COR-L47 (cell line): Measurements from ENCODE around the gene PRKCA.

Experiments used
- DNase-seq: peaks from one replicate; lab custom pipeline; 2025; lab: John Stamatoyannopoulos, UW

The PRKCA gene

GRCh38 chr17:66547151-66547865 is 244.9 kb downstream of the PRKCA start:
- no peak for DNase-seq

GRCh38 chr17:66548158-66548557 is 245.7 kb downstream of the PRKCA start:
- no peak for DNase-seq

DNA sequence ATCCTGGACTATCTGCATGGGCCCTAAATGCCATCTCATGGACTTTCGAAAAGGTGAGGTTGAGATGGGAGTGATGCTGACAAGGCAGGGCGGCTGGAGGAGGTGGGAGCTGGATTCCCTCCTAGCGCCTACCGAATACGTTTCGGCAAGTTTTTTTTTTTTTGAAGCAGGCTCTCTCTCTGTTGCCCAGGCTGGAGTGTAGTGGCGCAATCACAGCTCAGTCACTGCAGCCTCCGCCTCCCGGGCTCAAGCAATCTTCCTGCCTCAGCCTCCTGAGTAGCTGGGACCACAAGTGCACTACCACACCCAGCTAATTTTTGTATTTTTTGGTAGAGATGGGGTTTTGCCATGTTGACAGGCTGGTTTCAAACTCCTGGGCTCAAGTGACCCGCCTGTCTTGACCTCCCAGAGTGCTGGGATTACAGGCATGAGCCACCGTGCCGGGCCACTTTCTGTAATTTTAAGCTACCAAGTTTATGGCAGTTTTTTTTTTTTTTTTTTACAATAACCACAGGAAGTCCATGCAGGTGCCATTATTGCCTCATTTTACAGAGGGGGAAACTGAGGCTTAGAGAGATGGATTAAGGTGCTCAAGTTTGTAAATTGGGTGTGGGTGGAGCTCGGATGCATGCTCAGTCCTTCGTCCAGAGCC is 246.4 kb downstream of the PRKCA start:
- DNase-seq: no peak

- DNase-seq: no peak
Measured at GRCh38 chr17:66549311-66549704, 246.9 kb downstream of the PRKCA start.

- no peak for DNase-seq
Measured at GRCh38 chr17:66549731-66550207, 247.4 kb downstream of the PRKCA start.

- no peak for DNase-seq
Measured at GRCh38 chr17:66551839-66552238, 249.4 kb downstream of the PRKCA start.

DNA sequence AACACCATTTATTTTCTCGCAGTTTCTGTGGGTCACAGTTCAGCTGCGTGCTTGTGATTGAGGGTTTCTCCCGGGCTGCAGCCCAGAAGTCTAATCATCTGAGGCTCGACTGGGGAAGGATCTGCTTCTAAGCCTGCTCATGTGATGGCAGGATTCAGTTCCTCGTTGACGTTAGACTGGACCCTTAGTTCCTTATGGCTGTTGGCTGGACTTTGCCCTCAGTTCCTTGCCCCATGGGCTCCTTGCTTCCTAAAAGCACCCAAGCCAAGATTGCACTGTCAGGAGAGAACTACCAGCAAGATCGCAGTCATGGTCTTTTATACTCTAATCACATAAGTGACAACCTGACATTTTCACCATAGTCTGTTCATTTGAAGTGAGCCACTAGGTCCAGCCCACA is 250.0 kb downstream of the PRKCA start:
- no peak for DNase-seq

GRCh38 chr17:66555605-66556004 is 253.2 kb downstream of the PRKCA start:
- no peak for DNase-seq

DNA sequence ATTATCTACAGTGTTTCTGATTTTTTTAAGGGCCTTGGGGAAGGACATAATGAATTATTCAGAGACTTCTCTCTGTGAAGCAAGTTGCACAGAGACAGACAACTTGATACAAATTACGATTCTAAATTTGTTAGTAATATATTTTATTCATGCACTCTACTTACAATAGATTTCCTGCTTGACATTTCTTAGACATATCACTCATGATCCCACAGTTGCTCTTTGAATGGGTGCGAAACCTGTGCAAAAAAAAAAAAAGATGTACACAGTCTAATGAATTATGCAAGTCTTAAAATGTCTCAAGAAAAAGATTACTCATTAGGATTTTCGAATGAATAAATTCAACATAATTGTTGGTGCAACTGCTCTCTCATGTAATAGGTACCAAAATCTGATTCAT is 254.8 kb downstream of the PRKCA start:
- no peak for DNase-seq

DNA sequence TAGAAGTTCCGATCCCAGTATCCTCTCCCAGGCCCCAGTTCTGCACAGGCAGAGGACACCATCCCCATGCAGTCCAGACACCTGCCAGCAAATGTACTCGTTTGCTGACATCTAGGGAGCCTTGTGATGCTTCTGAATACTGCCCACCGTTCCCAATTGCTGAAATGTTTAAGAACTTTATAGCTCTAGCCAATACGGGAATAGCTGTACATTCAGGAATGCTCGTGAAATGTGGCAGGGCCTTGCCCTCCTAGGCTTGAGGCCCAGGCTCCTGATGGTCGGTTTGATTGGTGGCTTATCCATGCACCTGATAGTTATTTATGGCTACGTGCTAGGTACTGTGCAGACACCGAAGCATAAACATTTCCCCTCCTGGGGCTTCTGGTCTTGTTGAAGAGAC is 255.5 kb downstream of the PRKCA start:
- DNase-seq: no peak

GRCh38 chr17:66560691-66561090 is 258.3 kb downstream of the PRKCA start:
- no peak for DNase-seq

DNA sequence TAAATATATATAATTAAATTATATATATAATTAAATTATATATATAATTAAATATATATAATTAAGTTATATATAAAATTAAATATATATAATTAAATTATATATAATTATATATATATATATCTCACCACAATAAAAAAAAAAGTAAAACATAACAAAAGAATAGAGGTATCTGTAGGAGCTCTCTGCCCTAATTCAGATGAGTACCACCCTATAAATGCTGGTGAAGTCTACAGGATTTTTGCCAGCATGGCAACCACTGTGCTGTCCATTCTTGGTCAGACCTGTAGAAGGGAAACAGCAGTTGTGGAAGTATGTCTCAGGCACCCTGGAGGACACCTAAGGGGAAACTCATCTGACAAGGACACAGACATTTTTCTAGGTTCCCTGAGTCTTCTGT is 259.7 kb downstream of the PRKCA start:
- no peak for DNase-seq

DNA sequence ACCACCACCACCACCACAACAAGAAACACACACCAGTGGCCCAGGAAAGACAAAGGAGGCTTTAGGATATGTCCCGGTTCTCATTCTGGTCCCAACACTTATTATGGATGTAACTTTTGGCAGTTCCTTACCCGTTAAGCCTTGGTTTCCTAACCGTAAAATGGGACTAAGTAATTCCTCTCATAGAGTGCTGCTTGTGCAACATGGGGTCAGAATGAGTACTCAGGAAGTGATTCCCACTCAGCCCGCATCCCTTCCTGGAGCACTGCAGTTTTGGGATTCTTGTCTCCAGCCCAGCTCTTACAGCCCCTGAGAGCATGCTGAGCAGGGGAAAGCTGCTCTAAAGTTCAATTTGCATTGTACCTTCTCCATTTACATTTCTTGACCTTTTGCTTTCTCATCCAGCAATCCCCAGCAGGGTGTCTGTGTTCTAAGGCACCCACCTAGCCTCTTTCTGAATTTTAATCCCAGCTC is 262.6 kb downstream of the PRKCA start:
- DNase-seq: no peak

GRCh38 chr17:66567234-66568170 is 265.1 kb downstream of the PRKCA start:
- DNase-seq: peak; percentile 63

GRCh38 chr17:66569572-66569971 is 267.2 kb downstream of the PRKCA start:
- no peak for DNase-seq

- no peak for DNase-seq
Measured at GRCh38 chr17:66570447-66571195, 268.2 kb downstream of the PRKCA start.

GRCh38 chr17:66571745-66572144 is 269.3 kb downstream of the PRKCA start:
- DNase-seq: no peak

GRCh38 chr17:66573078-66573477 is 270.7 kb downstream of the PRKCA start:
- DNase-seq: no peak

DNA sequence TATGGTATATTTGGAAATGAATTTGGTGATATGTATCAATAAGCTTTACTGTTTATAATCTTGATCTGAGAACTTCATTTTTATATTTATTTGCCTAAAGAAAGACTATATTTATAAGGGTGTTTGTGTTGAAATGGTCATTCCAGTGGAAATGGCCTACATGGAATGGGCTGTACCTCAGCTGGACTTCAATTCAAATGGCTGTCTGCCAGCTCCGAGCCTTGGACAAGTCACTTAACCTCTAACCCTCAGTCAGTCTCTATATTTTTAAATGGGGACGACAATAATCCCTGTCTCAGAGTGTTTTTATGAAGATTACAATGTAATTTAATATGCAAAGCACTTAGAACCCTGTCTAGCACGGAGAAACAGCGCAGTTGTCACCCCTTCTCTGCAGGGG is 271.7 kb downstream of the PRKCA start:
- DNase-seq: no peak

DNA sequence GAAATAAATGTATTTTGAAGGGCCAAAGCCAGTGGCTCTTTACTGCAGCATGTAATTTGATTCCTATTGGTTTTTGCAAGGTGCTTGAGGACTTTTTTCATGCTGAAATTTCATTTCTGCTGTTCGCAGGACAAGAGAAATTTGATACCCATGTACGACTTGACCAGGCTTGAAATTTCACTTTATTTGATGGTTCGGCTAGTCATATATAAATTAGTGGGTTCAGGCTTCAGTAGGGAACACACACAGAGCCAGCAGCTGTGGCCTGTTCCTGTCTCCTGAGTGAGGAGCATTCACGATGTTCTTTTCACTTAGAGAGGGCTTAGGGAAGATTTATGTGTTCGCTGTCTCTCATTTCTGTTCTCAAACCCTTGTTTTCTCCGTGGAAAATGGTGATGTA is 274.1 kb downstream of the PRKCA start:
- DNase-seq: no peak

DNA sequence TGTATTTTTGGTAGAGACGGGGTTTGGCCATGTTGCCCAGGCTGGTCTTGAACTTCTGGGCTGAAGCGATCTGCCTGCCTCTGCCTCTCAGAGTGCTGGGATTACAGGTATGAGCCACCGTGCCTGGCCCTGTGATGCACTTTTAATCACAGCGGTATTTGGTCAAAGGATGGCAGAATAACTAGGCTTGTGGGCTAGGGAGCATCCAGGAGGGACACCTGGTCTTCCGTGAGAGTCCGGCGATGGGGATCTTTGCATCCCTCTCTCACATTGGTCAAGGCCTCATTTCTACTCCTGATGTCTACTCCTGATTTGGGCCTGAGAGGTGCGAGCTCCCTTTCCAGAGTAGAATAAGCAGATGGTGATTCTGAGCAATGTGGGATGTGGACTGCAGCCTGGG is 274.6 kb downstream of the PRKCA start:
- DNase-seq: no peak
